ENCODE results near the gene GUCD1. TPM values are rescaled to one million over a fixed set of nuclear protein-coding genes. Genes with fewer than 3 reads are reported as not detected.

GUCD1 gene
- total and polyA plus RNA-seq, 9 of the 15 experiments (the other 6 are each of a cell fraction or from before 2014, with no cell fraction given): 31.5 to 67.8 (median 50.3) TPM

GRCh38 chr22:24583221-24584165 lies 28.6 kb upstream of the GUCD1 start:
- no peak for FAIRE-seq

More at GRCh38 chr22:24583221-24584165, 28.6 kb upstream of the GUCD1 start:
- CTCF ChIA-PET (ENCODE audit: low intra/inter-chr PET ratio): no interaction called here
- in situ Hi-C loops (cut with MboI): no loop called here
- Histone ChIP-seq H3K4me1 (replicated peaks in 1 of 2; ENCODE audit: control insufficient read depth in 2 of 2, insufficient read depth in 2 of 2, low read length in 2 of 2) (peaks cover 0 to 17% of the 10 kb centered on the region in 2 experiments; a peak in 2 of 5 replicates), H3K9ac (ENCODE audit: insufficient read depth in 1 of 2, low read depth in 2 of 2, low read length in 2 of 2) (0 out of 4 replicates have a peak overlapping the region, but pooled peaks of 1 of the 2 experiments have one; percentile 65), H3K9me3 (replicated peaks; ENCODE audit: control insufficient read depth, insufficient read depth, low read depth, low read length) (no peaks in the 10 kb centered on the region), H3K27me3 (ENCODE audit: control insufficient read depth in 2 of 2, insufficient read depth in 2 of 2, low read length in 2 of 2) (no peaks in the 10 kb centered on the region), H3K4me2 (ENCODE audit: insufficient read depth, low read length) (no peak overlapping the region), H2AFZ (ENCODE audit: low read depth, low read length) (no peak overlapping the region), H3K36me3 (ENCODE audit: control insufficient read depth, insufficient read depth, low read length) (no peaks in the 10 kb centered on the region), H3K27ac (ENCODE audit: extremely low read depth, low read depth, low read length) (no peak overlapping the region), H4K20me1 (replicated peaks; ENCODE audit: control insufficient read depth, insufficient read depth, low read length) (no peaks in the 10 kb centered on the region), H3K4me3 (no peak overlapping the region), H3K9me1 (ENCODE audit: control insufficient read depth, insufficient read depth, low read length) (no peaks in the 10 kb centered on the region), H3K79me2 (ENCODE audit: control insufficient read depth, insufficient read depth, low read length) (no peaks in the 10 kb centered on the region)
- POLR2A ChIA-PET: interaction anchor here (0.6 to 1.7 kb wide), 3 partner anchors 11 to 144 kb away, joined by 3 to 10 read pairs (median 4); partner anchors contain the start of gene SNRPD3
- ATAC-seq (no peak), DNase-seq (ENCODE audit: extremely low read depth in 1 of 4, low spot score in 3 of 4) (no peak)
- no peak for TF ChIP-seq ZBTB12 (CRISPR knock-in tag; IDR thresholded peaks at IDR 0.05)
- peak; percentile 55 for TF ChIP-seq NFIC (IDR thresholded peaks at IDR 0.05)
- no peak for TF ChIP-seq CEBPG (CRISPR knock-in tag; IDR thresholded peaks at IDR 0.05)
- 0 out of 4 replicates have a peak, but pooled peaks of 1 of the 2 experiments have one; percentile 19 for TF ChIP-seq CEBPG (tag; conservative IDR thresholded peaks at IDR 0.05 in 1 of 2, IDR thresholded peaks at IDR 0.05 in 1 of 2)
- TF ChIP-seq HNRNPLL (IDR thresholded peaks at IDR 0.05; ENCODE audit: low read depth, low read length, poor library complexity, severe bottlenecking): no peak
- no peak for TF ChIP-seq NR1H2 (CRISPR knock-in tag; IDR thresholded peaks at IDR 0.05)
- TF ChIP-seq CTCFL (IDR thresholded peaks at IDR 0.05; ENCODE audit: borderline replicate concordance, insufficient read depth, low read depth, low read length, poor library complexity, severe bottlenecking): no peak
- no peak for TF ChIP-seq ZNF696 (CRISPR knock-in tag; conservative IDR thresholded peaks at IDR 0.05)
- TF ChIP-seq ZNF347 (CRISPR knock-in tag; IDR thresholded peaks at IDR 0.05; ENCODE audit: low read depth): no peak
- 40% methylated on average over 17 of the region's 19 CpGs for WGBS (ENCODE audit: insufficient coverage, low coverage, missing lambda C conversion rate)
- no TSS peak for BruUV-seq (replicated peaks)
- intact Hi-C loops (cut with micrococcal nuclease): no loop called here
